ENCODE data around the gene SPTBN5. TPM values are rescaled to one million over a fixed set of nuclear protein-coding genes. Genes with fewer than 3 reads are reported as not detected.

Gene SPTBN5
- total and polyA plus RNA-seq, 2 experiments from 2014 or later: 0.70 to 2.1 TPM

- H3K9me3 ChIP-seq (ENCODE audit: low read depth): no peaks in the 10 kb centered on the region
- H3K4me3 ChIP-seq: no peak overlapping the region
- H3K4me1 ChIP-seq (ENCODE audit: low read depth): peaks cover 27% of the 10 kb centered on the region
- H3K36me3 ChIP-seq: peaks cover 12% of the 10 kb centered on the region
- no peak for TF ChIP-seq CTCF (IDR thresholded peaks at IDR 0.05; ENCODE audit: low read depth, low read length)
- peak overlapping the region; percentile 89 for H3K27ac ChIP-seq
- DNase-seq (ENCODE audit: low read depth in 1 of 2, low spot score in 1 of 2): no peak
- H3K27me3 ChIP-seq: no peaks in the 10 kb centered on the region
These were observed 12.8 kb upstream of the SPTBN5 start for GRCh38 chr15:41906608-41907007.

- Histone ChIP-seq H3K36me3 (peaks cover 16% of the 10 kb centered on the region), H3K27me3 (no peaks in the 10 kb centered on the region), H3K9me3 (ENCODE audit: low read depth) (no peaks in the 10 kb centered on the region), H3K4me3 (no peak overlapping the region), H3K27ac (peak overlapping the region; percentile 89), H3K4me1 (ENCODE audit: low read depth) (peaks cover 39% of the 10 kb centered on the region)
- DNase-seq (ENCODE audit: low read depth in 1 of 2, low spot score in 1 of 2): no peak
- TF ChIP-seq CTCF (IDR thresholded peaks at IDR 0.05; ENCODE audit: low read depth, low read length): no peak
These were observed 11.4 kb upstream of the SPTBN5 start for GRCh38 chr15:41905036-41905793.

GRCh38 chr15:41904541-41905005 lies 10.7 kb upstream of the SPTBN5 start:
- no peaks in the 10 kb centered on the region for H3K27me3 ChIP-seq
- no peaks in the 10 kb centered on the region for H3K9me3 ChIP-seq (ENCODE audit: low read depth)
- DNase-seq (ENCODE audit: low read depth in 1 of 2, low spot score in 1 of 2): peak; percentile 74 to 83
- peak; percentile 83 for TF ChIP-seq CTCF (IDR thresholded peaks at IDR 0.05; ENCODE audit: low read depth, low read length)
- H3K36me3 ChIP-seq: peaks cover 16% of the 10 kb centered on the region
- H3K27ac ChIP-seq: peak overlapping the region; percentile 89
- H3K4me1 ChIP-seq (ENCODE audit: low read depth): peaks cover 38% of the 10 kb centered on the region
- no peak overlapping the region for H3K4me3 ChIP-seq

- no peak for TF ChIP-seq CTCF (IDR thresholded peaks at IDR 0.05; ENCODE audit: low read depth, low read length)
- no peak overlapping the region for H3K4me3 ChIP-seq
- peaks cover 10% of the 10 kb centered on the region for H3K36me3 ChIP-seq
- no peaks in the 10 kb centered on the region for H3K9me3 ChIP-seq (ENCODE audit: low read depth)
- peaks cover 30% of the 10 kb centered on the region for H3K4me1 ChIP-seq (ENCODE audit: low read depth)
- peak overlapping the region; percentile 38 for H3K27ac ChIP-seq
- no peak for DNase-seq (ENCODE audit: low read depth in 1 of 2, low spot score in 1 of 2)
- no peaks in the 10 kb centered on the region for H3K27me3 ChIP-seq
These were observed 9.9 kb upstream of the SPTBN5 start for GRCh38 chr15:41903782-41904181.

GRCh38 chr15:41901431-41901830 lies 7.6 kb upstream of the SPTBN5 start:
- no peak for TF ChIP-seq CTCF (IDR thresholded peaks at IDR 0.05; ENCODE audit: low read depth, low read length)
- H3K27ac ChIP-seq: peak overlapping the region; percentile 70
- peaks cover 8% of the 10 kb centered on the region for H3K36me3 ChIP-seq
- no peaks in the 10 kb centered on the region for H3K9me3 ChIP-seq (ENCODE audit: low read depth)
- no peak overlapping the region for H3K4me3 ChIP-seq
- H3K27me3 ChIP-seq: no peaks in the 10 kb centered on the region
- H3K4me1 ChIP-seq (ENCODE audit: low read depth): peaks cover 29% of the 10 kb centered on the region
- DNase-seq (ENCODE audit: low read depth in 1 of 2, low spot score in 1 of 2): peak in 1 of 2 donors; percentile 65
